Osteoblast (primary cell): ENCODE results near the gene CCR6. TPM values are rescaled to one million over a fixed set of nuclear protein-coding genes. Genes with fewer than 3 reads are reported as not detected.

Source experiments
- DNase-seq: peaks from one replicate; pipeline ENCODE4 v3.0.0; 2011; ENCODE audit warnings: low spot score, mixed read lengths; ENCODE audit not compliant: insufficient read length; ENCODE audit errors: missing footprints
- H2AFZ ChIP-seq: 2 replicates; pipeline ENCODE4 v1.6.0; 2011; ENCODE audit warnings: mild to moderate bottlenecking, low read length
- H3K27ac ChIP-seq: 2 replicates; pipeline ENCODE4 v1.5.1; 2011; ENCODE audit warnings: mild to moderate bottlenecking, low read depth, low read length, moderate library complexity
- H3K27me3 ChIP-seq: 2 replicates; pipeline ENCODE4 v1.6.0; 2012; ENCODE audit warnings: mild to moderate bottlenecking, control low read depth, inconsistent platforms, low read length, moderate library complexity; ENCODE audit not compliant: insufficient read depth
- H3K36me3 ChIP-seq: 2 replicates; pipeline ENCODE4 v1.5.1; 2011; ENCODE audit warnings: mild to moderate bottlenecking, low read length, control low read depth, moderate library complexity; ENCODE audit not compliant: insufficient read depth
- H3K4me1 ChIP-seq: 2 replicates; pipeline ENCODE4 v1.5.1; 2011; ENCODE audit warnings: mild to moderate bottlenecking, low read length, control low read depth, moderate library complexity; ENCODE audit not compliant: insufficient read depth
- H3K4me2 ChIP-seq: 2 replicates; pipeline ENCODE4 v1.6.0; 2011; ENCODE audit warnings: mild to moderate bottlenecking, low read length; ENCODE audit not compliant: insufficient read depth
- H3K4me3 ChIP-seq: fragments of 200-600 bp; sonication (generic); 3 replicates; pipeline ENCODE4 v1.5.1; 2012; ENCODE audit warnings: mild to moderate bottlenecking, low read length, inconsistent platforms; ENCODE audit not compliant: insufficient read depth
- H3K79me2 ChIP-seq: 2 replicates; pipeline ENCODE4 v1.6.0; 2012; ENCODE audit warnings: mild to moderate bottlenecking, low read length, control low read depth, inconsistent platforms; ENCODE audit not compliant: insufficient read depth
- H3K9me3 ChIP-seq: 2 replicates; pipeline ENCODE4 v1.5.1; 2011; ENCODE audit warnings: low read depth, low read length, control low read depth
- H4K20me1 ChIP-seq: 2 replicates; pipeline ENCODE4 v1.6.0; 2012; ENCODE audit warnings: mild to moderate bottlenecking, low read length, control low read depth; ENCODE audit not compliant: insufficient read depth
- CTCF ChIP-seq: IDR thresholded peaks from 2 replicates; pipeline ENCODE4 v1.5.1; 2011; ENCODE audit warnings: mild to moderate bottlenecking, low read depth, low read length, moderate library complexity; ENCODE audit errors: extremely low read depth
- total RNA-seq: library from RNA; depleted of rRNA; stranded (reverse); fragments of >200 nt; gene quantifications from 2 replicates; pipeline ENCODE4 v1.2.3, GENCODE V29; 2012

The CCR6 gene
- total RNA-seq, 1 donor: not detected

- no peaks in the 10 kb centered on the region for H4K20me1 ChIP-seq
- H3K27me3 ChIP-seq: no peaks in the 10 kb centered on the region
- TF ChIP-seq CTCF: no peak
- no peaks in the 10 kb centered on the region for H3K36me3 ChIP-seq
- no peak for DNase-seq
- H3K27ac ChIP-seq: no peak overlapping the region
- no peaks in the 10 kb centered on the region for H3K4me1 ChIP-seq
- peak overlapping the region; percentile 64 for H3K4me2 ChIP-seq
- H3K79me2 ChIP-seq: no peaks in the 10 kb centered on the region
- H3K4me3 ChIP-seq: no peak overlapping the region
- H3K9me3 ChIP-seq: no peaks in the 10 kb centered on the region
- peak overlapping the region; percentile 31 for H2AFZ ChIP-seq
Observed at GRCh38 chr6:167152862-167153261, 30.0 kb downstream of the CCR6 start.

DNA sequence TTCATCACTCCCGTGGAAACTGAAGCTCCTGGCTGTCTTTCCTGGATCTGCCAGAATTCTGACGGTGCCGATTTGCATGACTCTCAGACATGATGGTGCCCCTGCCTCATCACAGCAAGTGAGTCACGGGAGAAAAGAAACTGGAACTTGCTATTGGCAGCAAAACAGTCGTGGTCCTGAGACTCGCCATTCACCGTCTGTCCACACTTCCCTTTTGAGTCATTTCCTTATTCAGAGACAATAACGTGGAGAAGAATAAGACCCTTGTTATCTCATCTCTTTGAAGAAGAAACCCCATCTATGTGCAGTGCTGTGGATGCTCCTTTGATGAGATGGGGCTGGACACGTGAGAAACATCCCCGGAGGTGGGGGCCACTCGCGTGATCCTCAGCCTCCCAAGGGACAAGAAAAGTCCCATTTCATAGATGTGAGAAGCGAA is 30.6 kb downstream of the CCR6 start:
- Histone ChIP-seq H3K79me2 (no peaks in the 10 kb centered on the region), H3K4me1 (no peaks in the 10 kb centered on the region), H3K4me3 (peak overlapping the region; percentile 38), H2AFZ (peak overlapping the region; percentile 31), H3K27ac (no peak overlapping the region), H3K4me2 (peak overlapping the region; percentile 64), H3K27me3 (no peaks in the 10 kb centered on the region), H3K9me3 (no peaks in the 10 kb centered on the region), H4K20me1 (no peaks in the 10 kb centered on the region), H3K36me3 (no peaks in the 10 kb centered on the region)
- TF ChIP-seq CTCF: no peak
- DNase-seq: peak; percentile 85

DNA sequence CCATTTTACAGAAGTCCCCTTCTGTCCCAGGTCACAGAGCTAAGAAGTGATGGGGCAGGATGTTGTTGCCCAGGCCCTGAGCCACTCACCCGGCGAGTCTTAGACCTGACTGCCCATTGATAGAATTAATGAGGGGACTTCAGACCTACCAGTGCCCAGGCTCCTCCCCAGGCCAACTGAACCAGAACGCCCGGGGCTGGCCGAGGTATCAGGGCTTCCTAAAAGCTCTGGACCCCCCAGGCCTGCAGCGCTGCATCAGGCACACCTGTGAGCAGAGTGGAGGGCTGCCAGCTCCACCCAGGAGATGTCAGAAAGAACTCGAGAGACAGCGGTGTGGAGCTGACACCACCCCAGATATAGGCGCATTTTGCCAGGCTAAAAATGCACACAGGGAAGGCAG is 31.4 kb downstream of the CCR6 start:
- Histone ChIP-seq H3K4me1 (no peaks in the 10 kb centered on the region), H3K36me3 (no peaks in the 10 kb centered on the region), H3K9me3 (no peaks in the 10 kb centered on the region), H3K27ac (no peak overlapping the region), H3K79me2 (no peaks in the 10 kb centered on the region), H3K27me3 (no peaks in the 10 kb centered on the region), H3K4me3 (no peak overlapping the region), H2AFZ (no peak overlapping the region), H3K4me2 (no peak overlapping the region), H4K20me1 (no peaks in the 10 kb centered on the region)
- no peak for TF ChIP-seq CTCF
- DNase-seq: no peak

DNA sequence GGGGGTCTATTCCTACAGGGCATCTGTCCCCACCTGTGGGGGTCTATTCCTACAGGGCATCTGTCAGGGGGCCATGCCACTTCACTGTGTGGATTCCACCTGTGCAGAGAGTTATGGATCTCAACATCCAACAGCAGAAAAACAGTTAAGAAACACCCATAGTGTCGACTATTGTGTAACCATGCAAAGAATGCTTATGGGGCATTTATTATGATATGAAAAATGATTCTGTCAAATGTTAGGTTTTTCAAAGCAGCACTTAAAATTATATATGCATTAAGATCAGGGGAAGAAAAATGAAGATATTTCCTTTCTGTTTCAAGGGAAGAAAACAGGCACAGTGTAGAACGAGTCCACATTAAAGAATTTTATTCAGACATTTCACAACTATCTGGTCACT is 32.0 kb downstream of the CCR6 start:
- no peaks in the 10 kb centered on the region for H3K79me2 ChIP-seq
- H4K20me1 ChIP-seq: no peaks in the 10 kb centered on the region
- H3K4me2 ChIP-seq: no peak overlapping the region
- no peaks in the 10 kb centered on the region for H3K4me1 ChIP-seq
- no peak overlapping the region for H3K4me3 ChIP-seq
- no peak overlapping the region for H3K27ac ChIP-seq
- DNase-seq: no peak
- no peaks in the 10 kb centered on the region for H3K36me3 ChIP-seq
- no peak overlapping the region for H2AFZ ChIP-seq
- no peaks in the 10 kb centered on the region for H3K27me3 ChIP-seq
- H3K9me3 ChIP-seq: no peaks in the 10 kb centered on the region
- TF ChIP-seq CTCF: no peak
